ENCODE data around the gene TEC. TPM values are rescaled to one million over a fixed set of nuclear protein-coding genes. Genes with fewer than 3 reads are reported as not detected.
A peak's percentile ranks its signal among the peaks of the same experiment; 100 is the strongest.

TEC gene
- total and polyA plus RNA-seq, 8 donors, result 4.5 to 10.6 (median 7.6) TPM

- intact Hi-C loops (cut with DNase I), result no loop called here
Observed at GRCh38 chr4:48127231-48127630, 142.4 kb downstream of the TEC start.

GRCh38 chr4:48126621-48127020, 143.0 kb downstream of the TEC start:
- Histone ChIP-seq H3K4me1 (peaks cover 4 to 20% of the 10 kb centered on the region in 2 donors), H3K36me3 (no peaks in the 10 kb centered on the region), H3K4me3 (no peak overlapping the region), H3K27ac (no peak overlapping the region), H3K9me3 (no peaks in the 10 kb centered on the region), H3K27me3 (no peaks in the 10 kb centered on the region)
- no peak for TF ChIP-seq CTCF (IDR thresholded peaks at IDR 0.05)
- no peak for ATAC-seq
- intact Hi-C loops (cut with DNase I), result no loop called here
- no peak for DNase-seq

More at GRCh38 chr4:48127231-48127630, 142.4 kb downstream of the TEC start:
- Histone ChIP-seq H3K27ac (peak overlapping the region in 1 of 2 donors; percentile 60), H3K27me3 (no peaks in the 10 kb centered on the region), H3K9me3 (no peaks in the 10 kb centered on the region), H3K4me1 (peaks cover 4 to 20% of the 10 kb centered on the region in 2 donors), H3K36me3 (no peaks in the 10 kb centered on the region), H3K4me3 (peak overlapping the region in 1 of 2 donors; percentile 11)
- ATAC-seq (peak; percentile 51), DNase-seq (no peak)
- no peak for TF ChIP-seq CTCF (IDR thresholded peaks at IDR 0.05)

- TF ChIP-seq CTCF (IDR thresholded peaks at IDR 0.05), result no peak
- ATAC-seq (no peak), DNase-seq (no peak)
- H3K9me3 ChIP-seq, result no peaks in the 10 kb centered on the region
- no peaks in the 10 kb centered on the region for H3K36me3 ChIP-seq
- H3K4me1 ChIP-seq, result peaks cover 4 to 20% of the 10 kb centered on the region in 2 donors
- no peak overlapping the region for H3K4me3 ChIP-seq
- no peaks in the 10 kb centered on the region for H3K27me3 ChIP-seq
- H3K27ac ChIP-seq, result no peak overlapping the region
- intact Hi-C loops (cut with DNase I), result no loop called here
Observed at GRCh38 chr4:48124870-48125269, 144.8 kb downstream of the TEC start.

GRCh38 chr4:48122756-48123155, 146.9 kb downstream of the TEC start:
- Histone ChIP-seq H3K9me3 (no peaks in the 10 kb centered on the region), H3K27me3 (no peaks in the 10 kb centered on the region), H3K4me1 (peaks cover 2 to 7% of the 10 kb centered on the region in 2 donors), H3K27ac (no peak overlapping the region), H3K4me3 (no peak overlapping the region), H3K36me3 (no peaks in the 10 kb centered on the region)
- ATAC-seq (no peak), DNase-seq (no peak)
- no peak for TF ChIP-seq CTCF (IDR thresholded peaks at IDR 0.05)
- intact Hi-C loops (cut with DNase I), result no loop called here

GRCh38 chr4:48121180-48121579, 148.5 kb downstream of the TEC start:
- Histone ChIP-seq H3K9me3 (no peaks in the 10 kb centered on the region), H3K4me1 (no peaks in the 10 kb centered on the region), H3K36me3 (no peaks in the 10 kb centered on the region), H3K27ac (no peak overlapping the region), H3K27me3 (no peaks in the 10 kb centered on the region), H3K4me3 (no peak overlapping the region)
- no peak for DNase-seq
- no peak for TF ChIP-seq CTCF (IDR thresholded peaks at IDR 0.05)
- no peak for ATAC-seq
- intact Hi-C loops (cut with DNase I), result no loop called here

All from left lung (tissue), 10 donors.